ENCODE results near the gene FAM107A.

DNA sequence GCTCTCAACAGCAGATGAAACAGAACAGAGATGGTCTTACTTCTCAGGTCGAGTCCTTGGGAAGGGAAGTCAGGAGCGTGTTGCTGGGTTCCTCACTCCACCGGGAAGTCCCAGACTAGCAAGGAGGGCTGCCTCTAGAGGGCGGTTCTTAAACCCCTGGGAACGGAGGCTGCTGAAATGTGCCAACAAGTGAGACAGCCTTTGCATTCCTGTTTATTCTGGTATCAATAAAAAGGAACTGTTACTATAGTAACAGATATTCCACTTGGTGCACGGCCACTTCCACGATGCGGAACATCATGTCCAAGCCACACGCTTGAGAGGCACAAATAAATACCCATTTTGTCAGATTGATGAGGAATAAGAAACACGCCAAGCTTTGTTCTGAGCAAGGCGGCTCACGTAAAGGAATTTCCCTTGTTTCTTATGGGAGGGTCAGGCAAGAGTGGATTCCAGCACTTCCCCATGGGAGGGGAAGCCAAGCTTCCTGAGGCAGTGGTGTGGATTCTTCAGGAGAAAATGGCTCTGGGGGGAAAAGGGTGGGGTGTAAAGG, at the start of gene FAM107A:
- TF ChIP-seq RARB (CRISPR knock-in tag; IDR thresholded peaks at IDR 0.05) (no peak), TCF4 (CRISPR knock-in tag; IDR thresholded peaks at IDR 0.05; ENCODE audit: borderline replicate concordance) (no peak), ISL1 (CRISPR knock-in tag; IDR thresholded peaks at IDR 0.05) (no peak), OSR1 (CRISPR knock-in tag; IDR thresholded peaks at IDR 0.05) (no peak), CSDC2 (CRISPR knock-in tag; IDR thresholded peaks at IDR 0.05) (no peak), PPARA (CRISPR knock-in tag; IDR thresholded peaks at IDR 0.05; ENCODE audit: borderline replicate concordance) (no peak), ZFP30 (CRISPR knock-in tag; IDR thresholded peaks at IDR 0.05) (no peak), ESRRG (CRISPR knock-in tag; IDR thresholded peaks at IDR 0.05) (no peak), TOX (CRISPR knock-in tag; IDR thresholded peaks at IDR 0.05; ENCODE audit: borderline replicate concordance) (no peak)
- TF ChIP-seq, protein P1, sequence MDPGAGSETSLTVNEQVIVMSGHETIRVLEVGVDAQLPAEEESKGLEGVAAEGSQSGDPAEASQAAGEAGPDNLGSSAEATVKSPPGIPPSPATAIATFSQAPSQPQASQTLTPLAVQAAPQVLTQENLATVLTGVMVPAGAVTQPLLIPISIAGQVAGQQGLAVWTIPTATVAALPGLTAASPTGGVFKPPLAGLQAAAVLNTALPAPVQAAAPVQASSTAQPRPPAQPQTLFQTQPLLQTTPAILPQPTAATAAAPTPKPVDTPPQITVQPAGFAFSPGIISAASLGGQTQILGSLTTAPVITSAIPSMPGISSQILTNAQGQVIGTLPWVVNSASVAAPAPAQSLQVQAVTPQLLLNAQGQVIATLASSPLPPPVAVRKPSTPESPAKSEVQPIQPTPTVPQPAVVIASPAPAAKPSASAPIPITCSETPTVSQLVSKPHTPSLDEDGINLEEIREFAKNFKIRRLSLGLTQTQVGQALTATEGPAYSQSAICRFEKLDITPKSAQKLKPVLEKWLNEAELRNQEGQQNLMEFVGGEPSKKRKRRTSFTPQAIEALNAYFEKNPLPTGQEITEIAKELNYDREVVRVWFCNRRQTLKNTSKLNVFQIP (CRISPR knock-in tag; IDR thresholded peaks at IDR 0.05; ENCODE audit: borderline replicate concordance, low read depth): no peak

All from SK-N-SH treated with all-trans-retinoic acid at 6 μM for 48 hours (cell line).